SJSA1 (cell line): ENCODE results near the gene TRIM66. TPM values are rescaled to one million over a fixed set of nuclear protein-coding genes. Genes with fewer than 3 reads are reported as not detected.

ENCODE experiments used
- DNase-seq, 2 experiments: peaks; one replicate each; pipeline ENCODE4 v3.0.0-alpha.2; 2015 to 2020; ENCODE audit warnings: low spot score in 2 of 2, low read depth in 1 of 2
- H3K27ac ChIP-seq: fragments of 250-450 bp; sonication (Bioruptor Pico); 2 replicates; pipeline ENCODE4 v1.5.1; 2020; ENCODE audit warnings: mild to moderate bottlenecking, moderate library complexity
- H3K27me3 ChIP-seq: fragments of 250-450 bp; sonication (Bioruptor Pico); replicated peaks from 2 replicates; pipeline ENCODE4 v1.5.1; 2020; ENCODE audit warnings: mild to moderate bottlenecking, moderate library complexity
- H3K36me3 ChIP-seq: fragments of 250-450 bp; sonication (Bioruptor Pico); 2 replicates; pipeline ENCODE4 v1.5.1; 2020; ENCODE audit warnings: mild to moderate bottlenecking
- H3K4me1 ChIP-seq: fragments of 250-450 bp; sonication (Bioruptor Pico); replicated peaks from 2 replicates; pipeline ENCODE4 v1.6.1; 2021; ENCODE audit warnings: mild to moderate bottlenecking
- H3K4me3 ChIP-seq: fragments of 250-450 bp; sonication (Bioruptor Pico); 2 replicates; pipeline ENCODE4 v1.5.1; 2020; ENCODE audit warnings: mild to moderate bottlenecking
- H3K9me3 ChIP-seq: fragments of 250-450 bp; sonication (Bioruptor Pico); replicated peaks from 2 replicates; pipeline ENCODE4 v1.5.1; 2020; ENCODE audit warnings: mild to moderate bottlenecking
- total RNA-seq: library from RNA; depleted of rRNA; stranded (reverse); fragments of >200 nt; shearing (Covaris generic); gene quantifications from 2 replicates; pipeline ENCODE4 v1.2.3, GENCODE V29; 2014

TRIM66 gene
- total RNA-seq, 1 experiment from 2014 or later: 3.1 TPM

DNA sequence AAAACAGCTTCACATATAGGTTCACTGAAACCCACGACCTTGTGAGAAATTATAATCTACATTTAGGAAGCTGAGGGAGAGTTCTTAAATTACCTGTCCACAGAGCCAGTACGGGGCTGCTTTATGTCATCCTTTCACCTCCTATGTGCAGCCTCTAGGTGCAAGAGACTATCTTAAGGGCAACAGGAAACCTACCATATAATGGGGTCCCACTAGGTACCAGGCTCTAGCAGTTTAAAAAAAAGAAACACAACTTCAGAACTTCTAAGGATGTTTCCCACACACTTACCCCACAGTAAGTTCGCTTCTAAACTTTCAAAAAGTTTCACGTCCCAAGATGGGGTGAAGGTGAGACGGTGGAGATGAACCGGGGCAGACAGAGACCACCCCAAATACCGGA, 89.0 kb downstream of the TRIM66 start:
- peaks cover 8% of the 10 kb centered on the region for H3K27me3 ChIP-seq
- no peak overlapping the region for H3K4me3 ChIP-seq
- no peaks in the 10 kb centered on the region; the same call in 1 of the 2 replicates for H3K4me1 ChIP-seq
- no peak overlapping the region for H3K27ac ChIP-seq
- no peaks in the 10 kb centered on the region for H3K36me3 ChIP-seq
- no peaks in the 10 kb centered on the region for H3K9me3 ChIP-seq
- no peak for DNase-seq

DNA sequence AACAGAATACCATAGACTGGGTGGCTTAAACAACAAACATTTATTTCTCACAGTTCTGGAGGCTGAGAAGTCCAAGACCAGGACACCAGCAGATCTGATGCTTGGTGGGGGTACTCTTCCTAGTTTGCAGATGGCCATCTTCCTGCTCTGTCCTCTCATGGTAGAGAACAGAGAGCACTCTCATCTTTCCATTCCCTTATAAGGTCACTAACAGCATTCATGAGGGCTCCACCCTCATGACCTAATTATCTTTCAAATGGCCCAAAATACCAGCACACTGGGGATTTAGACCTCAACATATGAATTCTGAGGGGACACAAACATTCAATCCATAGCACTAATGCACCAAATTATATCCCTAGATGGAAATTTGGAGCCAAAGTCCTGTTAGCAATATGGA, 94.5 kb downstream of the TRIM66 start:
- Histone ChIP-seq H3K4me3 (no peak overlapping the region), H3K4me1 (no peaks in the 10 kb centered on the region), H3K36me3 (no peaks in the 10 kb centered on the region), H3K27ac (no peak overlapping the region), H3K9me3 (no peaks in the 10 kb centered on the region), H3K27me3 (no peaks in the 10 kb centered on the region)
- DNase-seq: no peak

DNA sequence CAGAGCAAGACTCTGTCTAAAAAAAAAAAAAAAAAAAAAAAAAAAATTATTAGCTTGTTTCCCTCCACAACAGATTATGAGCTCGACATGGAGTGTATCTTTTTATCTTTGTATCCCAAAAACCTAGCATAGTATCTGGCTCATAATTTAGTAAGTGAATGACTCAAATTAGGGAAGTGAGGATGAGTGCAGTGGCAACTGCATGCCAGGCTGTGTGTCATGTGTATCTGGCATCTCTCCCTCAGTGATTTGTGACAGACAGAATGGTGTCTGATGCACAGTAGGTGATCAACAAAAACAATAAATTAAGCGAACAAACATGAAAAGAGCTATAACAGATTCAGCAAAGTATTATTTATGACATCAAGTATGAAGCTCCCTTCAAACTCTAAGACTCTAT, 95.7 kb downstream of the TRIM66 start:
- Histone ChIP-seq H3K9me3 (no peaks in the 10 kb centered on the region), H3K27ac (no peak overlapping the region), H3K4me1 (no peaks in the 10 kb centered on the region), H3K36me3 (no peaks in the 10 kb centered on the region), H3K4me3 (no peak overlapping the region), H3K27me3 (no peaks in the 10 kb centered on the region)
- DNase-seq: no peak

DNA sequence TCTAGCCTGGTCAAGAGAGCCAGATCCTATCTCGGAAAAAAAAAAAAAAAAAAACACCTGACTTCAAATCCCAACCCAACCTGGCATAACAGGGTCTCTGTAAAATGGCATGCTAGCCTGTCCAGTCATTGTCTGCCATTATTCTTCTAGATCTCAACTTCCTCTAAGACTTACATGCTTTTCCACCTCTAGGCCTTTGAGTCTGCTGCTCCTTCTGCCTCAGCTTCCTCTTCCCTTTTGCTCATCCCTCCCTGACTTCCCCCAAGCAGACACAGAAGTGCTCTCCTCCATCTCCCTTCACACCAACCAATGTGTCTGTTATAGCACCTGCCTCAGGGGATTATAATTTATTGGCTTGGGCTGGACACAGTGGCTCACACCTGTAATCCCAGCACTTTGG, 96.3 kb downstream of the TRIM66 start:
- Histone ChIP-seq H3K27ac (no peak overlapping the region), H3K4me3 (no peak overlapping the region), H3K27me3 (no peaks in the 10 kb centered on the region), H3K9me3 (no peaks in the 10 kb centered on the region), H3K36me3 (no peaks in the 10 kb centered on the region), H3K4me1 (no peaks in the 10 kb centered on the region)
- DNase-seq: no peak

DNA sequence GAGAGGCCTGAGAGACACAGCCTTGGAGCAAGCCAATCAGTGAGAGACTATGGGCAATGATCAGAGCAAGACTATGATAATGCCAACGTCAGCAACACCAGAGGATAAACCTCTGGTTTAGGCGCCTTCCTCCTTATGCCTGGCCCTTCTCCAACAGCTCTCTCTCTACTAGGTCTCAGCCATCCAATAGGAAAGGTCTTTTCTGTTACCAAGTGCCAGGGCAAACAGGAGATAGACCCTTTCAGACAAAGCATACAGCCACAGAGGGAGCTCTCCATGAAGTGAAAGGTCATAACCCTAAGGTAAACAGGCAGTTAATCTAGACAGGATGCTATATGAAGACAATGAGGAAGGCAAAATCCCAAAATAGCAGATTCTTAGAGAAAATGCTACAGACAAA, 98.0 kb downstream of the TRIM66 start:
- Histone ChIP-seq H3K36me3 (no peaks in the 10 kb centered on the region), H3K27ac (no peak overlapping the region), H3K9me3 (no peaks in the 10 kb centered on the region), H3K4me1 (no peaks in the 10 kb centered on the region), H3K4me3 (no peak overlapping the region), H3K27me3 (no peaks in the 10 kb centered on the region)
- no peak for DNase-seq

DNA sequence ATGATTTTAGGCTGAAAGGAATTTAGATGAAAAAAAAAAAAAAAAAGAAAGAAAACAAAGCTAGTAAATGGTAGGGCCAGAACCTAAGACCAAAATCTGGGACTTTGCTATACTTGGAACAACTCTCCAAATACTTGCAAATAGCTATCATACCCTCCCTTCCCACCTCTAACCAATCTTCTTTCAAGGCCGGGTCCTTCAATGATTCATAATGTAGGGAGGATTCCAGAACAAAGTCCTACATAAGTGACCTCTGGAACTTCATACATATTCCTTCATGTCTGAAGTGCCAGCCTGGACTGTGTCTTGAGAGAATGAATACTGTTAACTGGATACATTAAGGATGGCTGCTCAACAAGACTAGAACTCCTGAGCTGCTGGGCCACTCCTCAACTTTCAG, 98.4 kb downstream of the TRIM66 start:
- no peaks in the 10 kb centered on the region for H3K4me1 ChIP-seq
- no peaks in the 10 kb centered on the region for H3K36me3 ChIP-seq
- no peak overlapping the region for H3K27ac ChIP-seq
- H3K4me3 ChIP-seq: no peak overlapping the region
- no peak for DNase-seq
- no peaks in the 10 kb centered on the region for H3K27me3 ChIP-seq
- no peaks in the 10 kb centered on the region for H3K9me3 ChIP-seq

DNA sequence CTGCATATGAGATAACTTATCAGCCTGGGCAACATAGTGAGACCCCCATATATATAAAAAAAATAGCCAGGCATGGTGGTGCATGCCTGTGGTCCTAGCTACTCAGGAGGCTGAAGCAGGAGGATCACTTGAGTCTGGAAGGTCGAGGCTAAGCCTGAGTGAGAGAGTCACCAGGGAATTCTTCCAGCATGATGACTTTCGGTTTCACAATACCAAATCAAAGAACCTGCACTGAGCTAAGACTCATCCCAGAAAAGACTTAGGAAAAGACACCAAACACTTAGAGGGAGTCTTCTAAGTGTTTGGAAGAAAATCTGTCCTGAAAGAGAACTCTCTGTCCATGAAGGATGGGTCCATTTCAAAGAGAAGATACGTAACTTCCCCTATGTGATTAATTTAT, 101.2 kb downstream of the TRIM66 start:
- no peak overlapping the region for H3K27ac ChIP-seq
- DNase-seq: no peak
- H3K4me1 ChIP-seq: no peaks in the 10 kb centered on the region
- H3K4me3 ChIP-seq: no peak overlapping the region
- H3K9me3 ChIP-seq: no peaks in the 10 kb centered on the region
- no peaks in the 10 kb centered on the region for H3K36me3 ChIP-seq
- no peaks in the 10 kb centered on the region for H3K27me3 ChIP-seq

DNA sequence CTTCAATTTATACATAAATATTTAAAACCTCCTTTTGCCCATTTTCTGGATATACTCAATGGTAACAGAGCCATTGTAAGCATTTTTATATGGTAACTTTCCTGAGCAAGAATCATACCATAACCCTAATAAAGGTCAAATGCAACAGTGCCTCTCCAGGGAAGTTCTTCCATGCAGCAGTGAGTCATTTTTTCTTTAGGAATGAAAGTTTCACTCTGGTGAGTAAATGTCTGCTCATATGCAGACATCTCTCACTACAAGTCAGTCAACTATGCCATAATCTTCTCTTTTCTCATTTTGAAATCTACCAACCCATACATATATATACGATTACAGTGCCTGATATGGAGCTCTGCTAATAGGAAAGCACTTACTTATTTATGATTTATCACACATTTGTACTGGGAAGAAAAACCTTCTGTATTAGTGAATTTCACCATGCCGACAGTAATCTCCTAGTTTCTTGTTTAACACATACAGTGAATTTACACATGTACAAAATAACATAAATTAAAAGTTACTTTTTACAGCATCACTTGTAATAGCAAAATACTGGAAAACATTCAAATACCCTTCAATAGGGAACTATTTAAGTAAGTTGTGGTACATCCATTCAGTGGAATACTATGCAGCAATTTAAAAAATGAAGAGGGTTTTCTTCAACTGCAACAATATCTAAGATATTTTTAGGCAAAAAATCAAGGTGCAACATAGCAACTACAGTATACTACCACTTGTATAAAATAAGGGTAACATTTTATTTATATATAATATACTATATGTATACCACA, 104.5 kb downstream of the TRIM66 start:
- no peak for DNase-seq
- Histone ChIP-seq H3K9me3 (no peaks in the 10 kb centered on the region), H3K36me3 (no peaks in the 10 kb centered on the region), H3K27ac (no peak overlapping the region), H3K4me3 (no peak overlapping the region), H3K4me1 (no peaks in the 10 kb centered on the region), H3K27me3 (no peaks in the 10 kb centered on the region)

DNA sequence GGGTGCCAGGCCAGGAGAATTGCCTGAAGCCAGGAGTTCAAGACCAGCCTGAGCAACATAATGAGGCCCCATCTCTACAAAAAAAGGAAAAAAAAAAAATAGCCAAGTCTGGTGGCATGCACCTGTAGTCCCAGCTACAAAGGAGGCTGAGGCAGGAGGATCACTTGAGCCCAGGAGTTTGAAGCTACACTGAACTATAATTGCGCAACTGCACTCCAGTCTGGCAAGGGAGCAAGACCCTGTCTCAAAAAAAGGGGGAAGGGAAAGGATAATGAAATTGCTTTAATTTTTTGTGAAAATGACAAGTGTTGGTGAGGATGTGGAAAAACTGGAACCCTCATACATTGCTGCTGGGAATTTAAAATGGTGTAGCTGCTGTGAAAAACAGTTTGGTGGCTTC, 107.7 kb downstream of the TRIM66 start:
- Histone ChIP-seq H3K9me3 (no peaks in the 10 kb centered on the region), H3K36me3 (no peaks in the 10 kb centered on the region), H3K27ac (no peak overlapping the region), H3K4me1 (no peaks in the 10 kb centered on the region), H3K27me3 (no peaks in the 10 kb centered on the region), H3K4me3 (no peak overlapping the region)
- DNase-seq: no peak

DNA sequence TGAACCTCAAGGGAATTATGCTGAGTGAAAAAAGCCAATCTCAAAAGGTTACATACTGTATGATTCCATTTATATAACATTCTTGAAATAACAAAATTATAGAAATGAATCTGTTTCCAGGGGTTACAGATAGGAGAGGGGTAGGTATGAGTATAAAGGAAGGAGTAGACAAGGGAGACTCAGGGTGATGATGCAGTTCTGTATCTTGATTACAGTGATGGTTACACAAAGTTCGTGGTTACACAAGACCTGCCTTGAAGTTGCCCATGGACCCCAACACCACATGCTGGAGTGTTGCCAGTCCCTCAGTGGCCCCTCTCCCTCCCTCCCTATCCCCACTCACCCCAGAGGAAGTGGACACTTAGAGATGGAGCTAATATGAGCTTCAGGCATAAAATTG, 108.7 kb downstream of the TRIM66 start:
- H3K27ac ChIP-seq: no peak overlapping the region
- DNase-seq: no peak
- H3K9me3 ChIP-seq: no peaks in the 10 kb centered on the region
- H3K4me3 ChIP-seq: no peak overlapping the region
- H3K36me3 ChIP-seq: no peaks in the 10 kb centered on the region
- no peaks in the 10 kb centered on the region for H3K27me3 ChIP-seq
- H3K4me1 ChIP-seq: no peaks in the 10 kb centered on the region

DNA sequence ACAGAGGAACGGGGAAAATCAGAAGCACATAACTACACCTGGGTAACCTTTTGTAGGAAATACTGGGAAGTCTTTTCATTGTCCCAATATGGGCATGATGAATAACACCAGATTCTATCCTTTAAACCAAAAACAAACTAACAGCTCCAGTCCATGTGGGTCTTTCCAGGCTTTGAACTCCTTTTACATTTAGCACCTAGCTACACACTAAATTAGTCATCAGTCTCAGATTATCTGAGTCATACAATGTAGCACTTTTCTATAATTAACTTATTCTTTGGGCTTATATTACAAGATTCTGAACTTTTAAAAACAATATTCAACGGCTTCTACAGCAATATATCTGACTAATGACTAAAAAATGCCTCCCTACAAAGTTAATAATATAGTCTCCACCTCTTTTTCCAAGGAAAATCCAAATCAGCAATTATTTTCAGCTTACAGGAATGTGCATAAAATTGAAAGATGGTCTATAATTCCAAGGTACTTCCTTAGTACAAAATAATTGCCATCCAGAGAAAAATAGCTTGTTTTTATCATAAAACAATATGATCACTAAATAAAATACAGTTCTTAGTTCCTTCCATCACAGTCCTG, 114.8 kb downstream of the TRIM66 start:
- Histone ChIP-seq H3K9me3 (no peaks in the 10 kb centered on the region), H3K4me1 (peaks cover 8% of the 10 kb centered on the region), H3K27me3 (no peaks in the 10 kb centered on the region), H3K36me3 (no peaks in the 10 kb centered on the region), H3K27ac (no peak overlapping the region), H3K4me3 (no peak overlapping the region)
- DNase-seq: peak in 1 of 2 experiments; percentile 6

DNA sequence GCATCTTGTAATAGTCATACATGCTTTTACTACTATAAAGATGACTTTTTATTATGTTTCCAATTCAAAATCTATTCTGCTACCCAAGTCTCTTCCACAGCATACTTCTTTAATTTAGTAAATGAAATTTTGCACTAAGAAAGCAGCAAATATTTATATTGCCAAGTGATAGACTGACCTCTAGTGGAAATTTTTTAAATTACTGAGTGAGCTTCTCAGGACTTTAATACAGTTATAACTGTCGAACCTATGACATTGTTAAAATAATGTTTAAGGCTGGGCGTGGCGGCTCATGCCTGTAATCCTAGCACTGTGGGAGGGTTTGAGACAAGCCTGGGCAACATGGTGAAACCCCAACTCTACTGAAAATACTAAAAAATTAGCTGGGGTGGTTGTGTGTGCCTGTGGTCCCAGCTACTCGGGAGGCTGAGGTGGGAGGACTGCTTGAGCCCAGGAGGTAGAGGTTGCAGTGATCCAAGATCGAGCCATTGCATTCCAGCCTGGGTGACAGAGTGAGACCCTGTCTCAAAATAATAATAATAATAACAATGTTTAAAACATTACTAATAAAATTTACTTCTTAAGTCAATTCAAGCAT, 115.8 kb downstream of the TRIM66 start:
- Histone ChIP-seq H3K27ac (no peak overlapping the region), H3K9me3 (no peaks in the 10 kb centered on the region), H3K4me3 (no peak overlapping the region), H3K27me3 (no peaks in the 10 kb centered on the region), H3K36me3 (no peaks in the 10 kb centered on the region), H3K4me1 (peaks cover 8% of the 10 kb centered on the region)
- DNase-seq: peak in 1 of 2 experiments; percentile 20

DNA sequence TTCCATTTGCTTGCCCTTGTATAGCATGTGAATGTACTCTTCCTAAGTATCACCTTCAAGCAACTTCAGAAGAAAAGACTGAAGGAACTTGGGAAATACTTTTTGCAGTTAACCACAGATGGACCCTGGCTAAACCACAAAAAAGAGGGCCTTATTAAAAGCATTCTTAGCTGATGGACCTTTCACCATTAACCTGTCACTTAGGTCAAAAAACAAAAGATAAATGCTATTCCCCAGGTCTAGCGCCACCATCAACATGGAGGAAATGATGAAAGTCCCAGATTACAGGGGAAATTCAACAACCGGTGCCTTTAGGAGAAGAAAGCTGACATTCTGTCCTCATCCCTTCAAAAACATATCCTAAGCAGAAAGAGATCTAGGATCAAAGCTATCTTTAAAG, 117.9 kb downstream of the TRIM66 start:
- Histone ChIP-seq H3K27me3 (no peaks in the 10 kb centered on the region), H3K9me3 (no peaks in the 10 kb centered on the region), H3K4me1 (peaks cover 8% of the 10 kb centered on the region), H3K4me3 (no peak overlapping the region), H3K27ac (no peak overlapping the region), H3K36me3 (no peaks in the 10 kb centered on the region)
- DNase-seq: no peak
